ENCODE results near the gene RTP3.

DNA sequence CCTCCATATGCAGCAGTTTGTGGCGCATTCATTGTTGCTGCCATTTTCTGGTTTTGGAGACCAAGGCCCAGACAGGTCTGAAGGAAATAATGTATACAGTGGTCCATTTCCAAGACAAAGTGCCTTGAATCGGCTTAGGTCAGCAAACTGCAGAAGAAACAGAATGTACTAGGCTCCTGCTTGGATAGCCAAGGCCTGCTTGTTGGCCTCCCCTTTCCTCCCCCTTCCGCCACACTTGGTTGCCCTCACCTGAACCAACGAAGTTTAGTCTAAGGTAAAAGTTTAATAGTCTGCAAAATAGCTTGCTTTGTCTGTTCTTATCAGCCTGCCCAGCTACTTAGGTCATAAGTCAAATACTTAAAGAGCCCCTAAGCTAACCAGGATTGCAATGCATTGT is 12.0 kb upstream of the RTP3 start:
- TF ChIP-seq TAF1 (IDR thresholded peaks at IDR 0.05; ENCODE audit: low read depth) = no peak
- no peak for TF ChIP-seq SMC3 (conservative IDR thresholded peaks at IDR 0.05; ENCODE audit: poor library complexity)
- no peak for TF ChIP-seq RAD21 (conservative IDR thresholded peaks at IDR 0.05)
- TF ChIP-seq, protein P1, sequence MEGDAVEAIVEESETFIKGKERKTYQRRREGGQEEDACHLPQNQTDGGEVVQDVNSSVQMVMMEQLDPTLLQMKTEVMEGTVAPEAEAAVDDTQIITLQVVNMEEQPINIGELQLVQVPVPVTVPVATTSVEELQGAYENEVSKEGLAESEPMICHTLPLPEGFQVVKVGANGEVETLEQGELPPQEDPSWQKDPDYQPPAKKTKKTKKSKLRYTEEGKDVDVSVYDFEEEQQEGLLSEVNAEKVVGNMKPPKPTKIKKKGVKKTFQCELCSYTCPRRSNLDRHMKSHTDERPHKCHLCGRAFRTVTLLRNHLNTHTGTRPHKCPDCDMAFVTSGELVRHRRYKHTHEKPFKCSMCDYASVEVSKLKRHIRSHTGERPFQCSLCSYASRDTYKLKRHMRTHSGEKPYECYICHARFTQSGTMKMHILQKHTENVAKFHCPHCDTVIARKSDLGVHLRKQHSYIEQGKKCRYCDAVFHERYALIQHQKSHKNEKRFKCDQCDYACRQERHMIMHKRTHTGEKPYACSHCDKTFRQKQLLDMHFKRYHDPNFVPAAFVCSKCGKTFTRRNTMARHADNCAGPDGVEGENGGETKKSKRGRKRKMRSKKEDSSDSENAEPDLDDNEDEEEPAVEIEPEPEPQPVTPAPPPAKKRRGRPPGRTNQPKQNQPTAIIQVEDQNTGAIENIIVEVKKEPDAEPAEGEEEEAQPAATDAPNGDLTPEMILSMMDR (IDR thresholded peaks at IDR 0.05; ENCODE audit: poor library complexity, severe bottlenecking) = no peak
- no peak for TF ChIP-seq POLR2AphosphoS5 (IDR thresholded peaks at IDR 0.05)
- TF ChIP-seq EZH2 (IDR thresholded peaks at IDR 0.05; ENCODE audit: borderline replicate concordance, insufficient read depth, low read length, poor library complexity, severe bottlenecking) = no peak
- TF ChIP-seq, protein P2, sequence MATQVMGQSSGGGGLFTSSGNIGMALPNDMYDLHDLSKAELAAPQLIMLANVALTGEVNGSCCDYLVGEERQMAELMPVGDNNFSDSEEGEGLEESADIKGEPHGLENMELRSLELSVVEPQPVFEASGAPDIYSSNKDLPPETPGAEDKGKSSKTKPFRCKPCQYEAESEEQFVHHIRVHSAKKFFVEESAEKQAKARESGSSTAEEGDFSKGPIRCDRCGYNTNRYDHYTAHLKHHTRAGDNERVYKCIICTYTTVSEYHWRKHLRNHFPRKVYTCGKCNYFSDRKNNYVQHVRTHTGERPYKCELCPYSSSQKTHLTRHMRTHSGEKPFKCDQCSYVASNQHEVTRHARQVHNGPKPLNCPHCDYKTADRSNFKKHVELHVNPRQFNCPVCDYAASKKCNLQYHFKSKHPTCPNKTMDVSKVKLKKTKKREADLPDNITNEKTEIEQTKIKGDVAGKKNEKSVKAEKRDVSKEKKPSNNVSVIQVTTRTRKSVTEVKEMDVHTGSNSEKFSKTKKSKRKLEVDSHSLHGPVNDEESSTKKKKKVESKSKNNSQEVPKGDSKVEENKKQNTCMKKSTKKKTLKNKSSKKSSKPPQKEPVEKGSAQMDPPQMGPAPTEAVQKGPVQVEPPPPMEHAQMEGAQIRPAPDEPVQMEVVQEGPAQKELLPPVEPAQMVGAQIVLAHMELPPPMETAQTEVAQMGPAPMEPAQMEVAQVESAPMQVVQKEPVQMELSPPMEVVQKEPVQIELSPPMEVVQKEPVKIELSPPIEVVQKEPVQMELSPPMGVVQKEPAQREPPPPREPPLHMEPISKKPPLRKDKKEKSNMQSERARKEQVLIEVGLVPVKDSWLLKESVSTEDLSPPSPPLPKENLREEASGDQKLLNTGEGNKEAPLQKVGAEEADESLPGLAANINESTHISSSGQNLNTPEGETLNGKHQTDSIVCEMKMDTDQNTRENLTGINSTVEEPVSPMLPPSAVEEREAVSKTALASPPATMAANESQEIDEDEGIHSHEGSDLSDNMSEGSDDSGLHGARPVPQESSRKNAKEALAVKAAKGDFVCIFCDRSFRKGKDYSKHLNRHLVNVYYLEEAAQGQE (IDR thresholded peaks at IDR 0.05; ENCODE audit: borderline replicate concordance) = no peak
- TF ChIP-seq MXI1 (conservative IDR thresholded peaks at IDR 0.05; ENCODE audit: poor library complexity, severe bottlenecking) = no peak

Data from neural cell (in vitro differentiated cells).